ENCODE results near the gene ZNF614. TPM values are rescaled to one million over a fixed set of nuclear protein-coding genes. Genes with fewer than 3 reads are reported as not detected.
"Not testable (repeated sequence)": the region's sequence is repeated elsewhere in the genome, so short reads cannot be mapped to it uniquely, and the experiment has no call there.

The ZNF614 gene
- total RNA-seq, 4 donors from 2014 or later: 11.8 to 27.9 (median 13.7) TPM

GRCh38 chr19:51994048-51994644, 34.0 kb downstream of the ZNF614 start:
- Histone ChIP-seq H3K27ac (no peak overlapping the region), H3K27me3 (no peaks in the 10 kb centered on the region), H3K36me3 (no peaks in the 10 kb centered on the region), H3K4me3 (no peak overlapping the region), H3K9me3 (peaks cover 0 to 76% of the 10 kb centered on the region in 2 donors), H3K4me1 (no peaks in the 10 kb centered on the region)
- intact Hi-C loops (cut with DNase I; ENCODE audit: low total_unique reads): no loop called here
- no peak for TF ChIP-seq POLR2A (IDR thresholded peaks at IDR 0.05)
- TF ChIP-seq CTCF (IDR thresholded peaks at IDR 0.05): no peak
- no peak for DNase-seq

GRCh38 chr19:51993422-51993821, 34.8 kb downstream of the ZNF614 start:
- Histone ChIP-seq H3K4me3 (no peak overlapping the region), H3K4me1 (no peaks in the 10 kb centered on the region), H3K36me3 (no peaks in the 10 kb centered on the region), H3K27me3 (no peaks in the 10 kb centered on the region), H3K27ac (no peak overlapping the region), H3K9me3 (peaks cover 0 to 69% of the 10 kb centered on the region in 2 donors)
- DNase-seq: no peak
- TF ChIP-seq CTCF (IDR thresholded peaks at IDR 0.05) (no peak), POLR2A (IDR thresholded peaks at IDR 0.05) (no peak)
- intact Hi-C loops (cut with DNase I; ENCODE audit: low total_unique reads): no loop called here

- H3K4me3 ChIP-seq: peak within 1 kb of the TSS; percentile 77 to 89
- H3K4me1 ChIP-seq: no peaks in the 10 kb centered on the region
- no peaks in the 10 kb centered on the region for H3K36me3 ChIP-seq
- H3K9me3 ChIP-seq: peaks cover 0 to 31% of the 10 kb centered on the region in 2 donors
- peak; percentile 88 to 93 for DNase-seq
- H3K27me3 ChIP-seq: no peaks in the 10 kb centered on the region
- TF ChIP-seq POLR2A (IDR thresholded peaks at IDR 0.05) (peak; percentile 7 to 28), CTCF (IDR thresholded peaks at IDR 0.05) (peak in 1 of 4 experiments; percentile 23)
- intact Hi-C loops (cut with DNase I; ENCODE audit: low total_unique reads): no loop called here
- peak within 1 kb of the TSS; percentile 73 to 76 for H3K27ac ChIP-seq
Observed at GRCh38 chr19:51986309-51987291, 41.6 kb downstream of the ZNF614 start, which contains the start of gene ZNF350. TSS of gene ZNF350 (minus strand) at chr19:51986840. CDS start at chr19:51974360, 12,480 bp downstream.

- peaks cover 0 to 52% of the 10 kb centered on the region in 2 donors for H3K9me3 ChIP-seq
- no peak for DNase-seq
- H3K36me3 ChIP-seq: no peaks in the 10 kb centered on the region
- H3K4me3 ChIP-seq: no peak overlapping the region
- intact Hi-C loops (cut with DNase I; ENCODE audit: low total_unique reads): no loop called here
- no peaks in the 10 kb centered on the region for H3K4me1 ChIP-seq
- TF ChIP-seq POLR2A (IDR thresholded peaks at IDR 0.05) (no peak), CTCF (IDR thresholded peaks at IDR 0.05) (no peak)
- no peaks in the 10 kb centered on the region for H3K27me3 ChIP-seq
- no peak overlapping the region for H3K27ac ChIP-seq
Observed at GRCh38 chr19:51983361-51983760, 44.8 kb downstream of the ZNF614 start.

- intact Hi-C loops (cut with DNase I; ENCODE audit: low total_unique reads); H3K36me3 ChIP-seq: not testable (repeated sequence)
- H3K9me3 ChIP-seq: peaks cover 0 to 74% of the 10 kb centered on the region in 2 donors
Observed at GRCh38 chr19:51980926-51981325, 47.3 kb downstream of the ZNF614 start.

More at GRCh38 chr19:51980926-51981325, 47.3 kb downstream of the ZNF614 start:
- DNase-seq, H3K27ac ChIP-seq, H3K4me1 ChIP-seq, H3K4me3 ChIP-seq, H3K27me3 ChIP-seq: not testable (repeated sequence)

Measured in uterus (tissue), 4 donors.